PC-9 (cell line): ENCODE data around the gene MBNL2.

Source experiments
- CTCF ChIP-seq: fragments of 200-600 bp; sonication (generic); conservative IDR thresholded peaks from 2 replicates; pipeline ENCODE4 v1.6.1; 2017; ENCODE audit warnings: mixed run types, antibody characterized with exemption, mild to moderate bottlenecking, moderate library complexity
- EZH2 ChIP-seq: fragments of 200-600 bp; sonication (generic); IDR thresholded peaks from 2 replicates; pipeline ENCODE4 v1.8.0; 2017; ENCODE audit warnings: antibody characterized with exemption, low read depth

GRCh38 chr13:97279913-97280312, 57.8 kb downstream of the MBNL2 start:
- no peak for TF ChIP-seq CTCF
- no peak for TF ChIP-seq EZH2
